Stimulated activated CD4-positive, alpha-beta T cell treated with anti-CD3 and anti-CD28 coated beads, Interleukin-4, amount 100 ng/mL, for 4 hours (primary cell): Measurements from ENCODE around the gene STPG3.
A peak's percentile ranks its signal among the peaks of the same experiment; 100 is the strongest.

Experiments used
- DNase-seq, 2 experiments: peaks; one replicate each; pipeline ENCODE4 v3.0.0-alpha.2; 2020

Gene STPG3

DNA sequence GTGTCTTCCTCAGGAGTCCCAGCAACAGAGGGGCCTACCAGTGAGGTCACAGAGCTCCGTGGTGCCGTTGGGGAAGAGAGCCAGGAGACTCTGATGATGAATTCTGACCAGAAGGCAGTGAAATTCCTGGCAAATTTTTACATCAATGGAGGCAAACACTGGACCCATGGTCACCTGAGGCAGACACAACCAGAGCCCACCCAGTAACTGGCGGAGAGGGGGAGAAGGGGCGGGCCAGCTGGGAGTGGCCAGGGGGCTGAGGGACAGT, at the start of gene STPG3:
Gene STPG3, plus strand, starts transcription at position 93 of the 268 bp plus-strand sequence. Its CDS starts 1 bp downstream, at position 94.
- no peak for DNase-seq

DNA sequence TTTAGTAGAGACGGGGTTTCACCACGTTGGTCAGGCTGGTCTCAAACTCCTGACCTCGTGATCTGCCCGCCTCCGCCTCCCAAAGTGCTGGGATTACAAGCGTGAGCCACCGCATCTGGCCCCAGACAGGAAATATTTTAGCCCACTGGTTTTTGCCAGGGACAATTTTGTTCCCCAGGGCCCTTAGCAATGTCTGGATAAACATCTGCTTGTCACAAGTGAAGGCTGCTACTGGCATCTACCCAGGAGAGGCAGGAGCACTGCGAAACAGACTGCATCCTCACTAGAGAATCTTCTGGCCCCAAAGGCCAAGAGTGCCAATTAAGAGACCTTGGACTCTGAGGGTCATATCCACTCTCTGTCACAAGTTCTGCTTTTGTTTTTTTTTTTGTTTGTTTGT, 48.1 kb upstream of the STPG3 start:
- DNase-seq: no peak

DNA sequence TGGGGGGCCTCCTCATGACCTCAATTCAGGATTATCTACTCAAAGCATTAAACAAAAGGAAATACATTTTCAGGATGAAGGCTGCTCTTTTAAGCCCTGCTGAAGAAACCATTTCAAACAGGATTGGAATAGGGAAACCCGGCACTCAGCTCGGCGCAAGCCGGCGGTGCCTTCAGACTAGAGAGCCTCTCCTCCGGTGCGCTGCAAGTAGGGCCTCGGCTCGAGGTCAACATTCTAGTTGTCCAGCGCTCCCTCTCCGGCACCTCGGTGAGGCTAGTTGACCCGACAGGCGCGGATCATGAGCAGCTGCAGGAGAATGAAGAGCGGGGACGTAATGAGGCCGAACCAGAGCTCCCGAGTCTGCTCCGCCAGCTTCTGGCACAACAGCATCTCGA, 46.4 kb upstream of the STPG3 start:
- no peak for DNase-seq

DNA sequence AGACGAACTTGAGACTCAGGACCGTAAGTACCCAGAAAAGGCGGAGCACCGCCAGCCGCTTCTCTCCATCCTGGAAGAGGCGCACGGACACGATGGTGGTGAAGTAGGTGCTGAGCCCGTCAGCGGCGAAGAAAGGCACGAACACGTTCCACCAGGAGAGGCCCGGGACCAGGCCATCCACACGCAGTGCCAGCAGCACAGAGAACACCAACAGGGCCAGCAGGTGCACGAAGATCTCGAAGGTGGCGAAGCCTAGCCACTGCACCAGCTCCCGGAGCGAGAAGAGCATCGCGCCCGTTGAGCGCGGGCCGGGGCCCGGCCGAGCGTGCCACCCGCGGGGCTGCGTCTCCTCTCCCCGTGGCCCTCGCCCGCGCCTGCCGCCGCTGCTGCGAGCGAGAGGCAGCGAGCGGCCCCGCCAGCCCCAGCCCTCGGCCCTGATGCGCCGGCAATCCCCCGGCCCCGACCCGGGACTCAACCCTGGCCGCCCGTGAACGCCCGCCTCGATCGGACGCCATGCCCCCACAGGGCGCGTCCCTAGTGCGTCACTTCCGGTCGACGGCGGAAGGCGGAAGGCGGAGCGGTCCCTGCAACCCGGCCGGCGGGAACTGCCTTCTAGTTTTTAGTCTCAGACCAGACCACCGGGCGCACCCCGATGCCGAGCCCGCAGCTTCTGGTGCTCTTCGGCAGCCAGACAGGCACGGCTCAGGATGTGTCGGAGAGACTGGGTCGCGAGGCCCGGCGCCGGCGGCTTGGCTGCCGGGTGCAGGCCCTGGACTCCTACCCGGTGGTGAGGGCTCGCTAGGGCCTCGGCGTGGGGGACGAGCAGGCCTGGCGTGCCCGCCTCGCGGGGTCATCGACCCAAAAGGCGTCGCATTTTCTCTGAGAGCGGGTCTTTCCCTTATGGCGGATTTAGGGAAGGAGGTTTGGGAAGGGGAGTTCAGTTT, 45.7 kb upstream of the STPG3 start, which contains the start of the genes NDOR1 and TMEM203:
Gene NDOR1, plus strand, starts transcription at position 575 of the 944 bp plus-strand sequence. Its CDS starts 78 bp downstream, at position 653.
Gene TMEM203, minus strand, starts transcription at position 523 of the 944 bp plus-strand sequence. Its CDS starts 234 bp downstream, at position 289.
- DNase-seq: peak; percentile 88 to 94

DNA sequence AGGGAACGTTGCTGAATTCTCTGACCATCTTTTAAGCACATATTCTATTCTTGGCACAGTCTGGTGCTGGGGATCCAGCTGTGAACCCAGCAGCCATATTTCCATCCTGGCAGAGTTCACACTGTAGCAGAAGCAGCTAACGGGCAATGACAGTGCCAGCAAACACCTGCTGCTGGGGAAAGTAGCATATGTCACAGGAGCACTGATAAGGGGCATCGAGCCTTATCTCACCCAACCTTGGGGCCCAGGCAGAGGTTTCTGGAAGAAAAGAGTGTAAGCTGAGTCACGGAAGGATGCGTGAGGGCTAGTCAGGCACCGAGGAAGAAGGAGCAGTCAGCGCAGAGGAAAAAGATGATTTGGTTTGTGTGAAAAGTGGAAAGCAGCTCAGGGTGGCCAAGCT, 44.5 kb upstream of the STPG3 start:
- DNase-seq: no peak

DNA sequence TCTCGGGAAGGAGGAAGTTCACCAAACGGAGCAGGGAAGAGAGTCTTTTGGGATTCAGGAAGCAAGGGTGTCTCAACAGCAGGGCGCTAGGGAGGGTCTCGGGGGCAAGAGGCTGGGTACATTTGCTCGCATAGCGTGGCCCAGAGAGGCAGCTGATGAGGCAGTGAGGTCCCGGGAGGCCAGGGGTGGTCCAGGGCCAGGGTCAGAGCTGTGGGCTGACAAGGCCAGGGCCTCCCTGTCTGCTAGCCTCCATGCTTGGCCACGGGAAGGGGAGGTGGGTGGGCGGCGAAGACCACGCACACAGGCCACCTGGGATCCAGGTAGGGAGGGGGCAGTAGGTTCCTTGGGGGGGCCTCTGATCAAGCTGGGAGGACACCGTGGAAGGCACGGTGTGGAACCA, 39.6 kb upstream of the STPG3 start:
- no peak for DNase-seq

DNA sequence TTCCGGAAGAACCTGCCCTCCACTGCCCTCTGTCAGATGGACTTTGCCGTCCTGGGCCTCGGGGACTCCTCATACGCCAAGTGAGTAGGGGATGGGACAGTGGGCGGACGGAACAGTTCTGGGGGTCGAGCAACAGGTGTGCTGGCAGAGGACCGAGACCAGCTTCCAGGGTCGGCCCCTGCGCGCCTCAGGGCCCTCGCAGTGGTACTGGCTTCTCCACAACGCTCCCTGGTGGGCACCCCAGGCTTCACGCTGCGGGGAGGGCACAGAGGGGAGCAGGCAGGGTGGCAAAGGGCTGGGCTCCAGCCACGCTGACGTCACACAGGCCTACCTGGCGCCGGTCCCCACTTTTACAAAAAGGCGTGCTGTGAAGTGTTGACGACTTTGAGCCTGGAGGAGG, 38.6 kb upstream of the STPG3 start:
- no peak for DNase-seq

DNA sequence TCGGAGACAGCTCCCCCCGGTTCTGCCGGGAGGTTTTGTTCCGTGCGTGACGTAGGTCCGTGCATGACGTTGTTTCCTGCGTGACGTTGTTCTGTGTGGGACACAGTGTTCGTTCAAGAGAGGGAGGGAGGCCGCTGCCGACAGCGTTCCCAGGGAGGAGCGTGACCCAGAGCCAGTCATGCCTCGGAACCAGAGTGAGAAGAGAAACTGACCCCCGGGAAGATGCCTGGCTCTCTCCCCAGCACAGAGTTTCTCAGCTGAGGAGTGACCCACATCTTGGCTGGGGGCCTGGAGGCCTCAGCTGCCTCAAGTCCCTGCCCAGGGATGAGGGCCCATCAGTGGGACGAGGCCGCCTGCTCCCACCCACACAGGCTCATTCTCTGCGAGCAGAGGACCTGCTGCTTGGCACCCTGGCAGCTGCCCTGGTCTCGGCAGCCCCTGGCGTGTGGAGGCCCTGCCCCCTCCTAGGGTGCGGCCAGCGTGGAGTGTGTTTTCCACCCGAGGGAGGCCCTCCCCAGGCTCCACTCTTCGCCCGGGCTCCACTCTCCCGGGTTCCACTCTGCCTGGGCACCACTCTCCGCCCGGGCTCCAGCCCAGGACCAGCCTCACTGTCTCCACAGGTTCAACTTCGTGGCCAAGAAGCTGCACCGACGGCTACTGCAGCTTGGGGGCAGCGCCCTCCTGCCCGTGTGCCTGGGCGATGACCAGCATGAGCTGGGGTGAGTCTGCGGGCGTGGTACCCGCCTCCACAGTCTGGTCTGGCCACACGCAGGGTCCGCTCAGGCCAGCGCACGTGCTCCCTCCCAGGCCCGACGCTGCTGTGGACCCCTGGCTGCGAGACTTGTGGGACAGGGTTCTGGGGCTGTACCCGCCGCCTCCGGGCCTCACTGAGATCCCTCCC, 37.7 kb upstream of the STPG3 start:
- DNase-seq: no peak

DNA sequence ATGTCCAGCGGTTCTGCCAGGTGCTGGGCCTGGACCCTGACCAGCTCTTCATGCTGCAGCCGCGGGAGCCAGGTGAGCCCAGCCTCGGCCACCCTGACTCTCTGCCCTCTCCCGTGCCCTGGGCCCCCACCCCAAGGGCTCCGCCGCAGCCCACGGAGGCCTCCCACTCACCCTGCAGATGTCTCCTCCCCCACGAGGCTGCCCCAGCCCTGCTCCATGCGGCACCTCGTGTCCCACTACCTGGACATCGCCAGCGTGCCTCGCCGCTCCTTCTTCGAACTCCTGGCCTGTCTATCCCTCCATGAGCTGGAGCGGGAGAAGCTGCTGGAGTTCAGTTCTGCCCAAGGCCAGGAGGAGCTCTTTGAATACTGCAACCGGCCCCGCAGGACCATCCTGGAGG, 36.5 kb upstream of the STPG3 start:
- DNase-seq: no peak

DNA sequence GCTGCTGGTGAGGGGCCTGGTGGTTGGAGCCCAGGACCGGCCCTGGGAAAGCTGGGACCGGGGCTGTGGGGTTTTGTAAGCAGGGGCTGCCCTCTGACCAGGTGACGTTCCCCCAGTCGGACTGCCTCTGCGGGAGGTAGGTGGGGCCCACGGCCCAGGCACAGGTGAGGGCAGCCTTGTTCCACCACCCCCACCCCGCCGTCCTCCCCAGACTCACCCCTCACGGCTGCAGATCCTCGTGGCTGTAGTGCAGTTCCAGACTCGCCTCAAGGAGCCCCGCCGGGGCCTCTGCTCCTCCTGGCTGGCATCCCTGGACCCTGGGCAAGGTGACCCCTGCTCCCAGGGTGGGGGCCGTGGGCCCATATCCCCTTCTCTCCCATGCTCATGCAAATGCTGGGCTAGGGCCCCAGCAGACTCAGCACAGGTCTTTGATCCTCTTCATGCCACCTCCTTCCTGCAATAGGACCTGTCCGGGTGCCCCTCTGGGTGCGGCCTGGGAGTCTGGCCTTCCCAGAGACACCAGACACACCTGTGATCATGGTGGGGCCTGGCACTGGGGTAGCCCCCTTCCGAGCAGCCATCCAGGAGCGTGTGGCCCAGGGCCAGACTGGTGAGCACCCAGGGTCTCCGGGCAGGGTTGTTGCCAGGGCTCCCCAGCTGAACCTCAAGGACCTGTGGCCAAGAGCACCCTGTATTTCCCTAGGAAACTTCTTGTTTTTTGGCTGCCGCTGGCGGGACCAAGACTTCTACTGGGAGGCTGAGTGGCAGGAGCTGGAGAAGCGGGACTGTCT, 35.7 kb upstream of the STPG3 start:
- no peak for DNase-seq

DNA sequence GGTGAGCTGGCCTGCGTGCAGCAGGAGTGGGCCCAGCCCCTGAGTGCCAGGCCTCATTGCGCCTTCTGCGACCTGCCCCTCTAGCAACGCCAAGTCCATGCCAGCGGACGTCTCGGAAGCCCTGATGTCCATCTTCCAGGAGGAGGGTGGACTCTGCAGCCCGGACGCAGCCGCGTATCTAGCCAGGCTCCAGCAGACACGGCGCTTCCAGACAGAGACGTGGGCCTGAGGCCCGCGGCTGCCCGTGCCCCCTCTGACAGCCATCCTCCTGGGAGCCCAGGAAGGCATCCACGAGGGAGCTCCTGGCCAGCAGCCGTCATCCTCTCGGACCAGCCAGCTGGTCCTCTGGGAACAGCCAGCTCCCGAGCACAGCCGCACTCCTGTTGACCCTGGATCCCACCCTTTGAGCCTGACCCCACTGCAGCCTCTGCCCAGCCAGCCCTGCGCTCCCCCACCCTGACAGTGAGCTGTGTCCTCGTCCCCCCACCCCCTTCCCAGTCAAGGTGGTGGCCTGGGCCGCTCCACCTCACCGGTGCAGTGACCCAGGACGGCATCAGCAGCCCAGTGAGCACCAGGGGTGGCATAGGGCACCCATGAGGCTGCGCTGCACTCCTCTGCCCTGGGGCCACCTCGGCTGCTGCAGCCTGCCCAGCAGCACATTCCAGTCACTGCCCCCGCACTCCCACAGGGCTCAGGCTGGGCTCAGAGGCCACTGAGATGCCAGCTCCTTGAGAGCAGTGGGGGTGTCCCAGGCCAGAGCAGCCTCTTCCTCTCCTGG, 34.7 kb upstream of the STPG3 start:
- no peak for DNase-seq

DNA sequence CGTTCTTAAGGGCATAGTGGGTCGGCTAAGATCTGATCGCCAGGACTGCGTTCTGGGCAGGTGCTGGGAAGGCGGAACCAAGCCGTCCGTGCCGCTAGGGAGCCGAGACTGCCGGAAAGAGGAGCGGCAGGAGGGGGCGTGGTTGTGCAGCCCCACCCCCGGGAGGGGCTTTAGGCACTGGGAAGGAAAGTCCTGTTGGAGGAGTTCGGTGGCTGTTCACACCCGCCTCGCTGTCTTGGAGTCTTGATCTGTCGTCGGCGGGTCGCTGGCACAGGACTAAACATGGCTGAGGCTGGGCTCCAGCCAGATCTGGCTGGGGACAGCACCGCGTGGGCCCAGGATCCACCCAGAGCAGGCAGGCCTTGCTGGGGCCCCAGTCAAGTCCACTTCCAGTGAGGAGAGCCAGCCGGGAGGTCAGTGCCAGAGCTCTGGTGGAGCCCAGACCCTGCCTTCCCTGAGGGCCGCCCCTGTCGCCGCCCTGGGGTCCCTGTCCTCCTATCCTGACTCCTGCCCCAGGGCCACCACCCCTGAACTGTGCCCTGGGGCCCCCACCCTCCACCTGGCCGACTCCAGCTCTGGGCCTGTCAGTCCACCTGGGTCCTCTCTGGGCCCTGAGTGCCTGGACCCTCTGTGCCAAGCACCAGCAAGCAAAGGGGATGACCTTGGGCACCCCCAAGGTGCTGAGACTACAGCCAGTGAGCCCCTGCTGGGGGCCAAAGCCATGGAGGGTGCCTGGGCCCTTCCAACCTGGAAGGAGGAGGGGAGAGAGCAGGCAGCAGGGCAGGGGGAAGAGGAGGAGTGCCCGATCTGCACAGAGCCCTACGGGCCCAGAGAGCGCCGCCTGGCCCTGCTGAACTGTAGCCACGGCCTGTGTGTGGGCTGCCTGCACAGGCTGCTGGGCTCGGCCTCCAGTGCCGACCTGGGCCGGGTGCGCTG, 33.5 kb upstream of the STPG3 start:
- DNase-seq: no peak

DNA sequence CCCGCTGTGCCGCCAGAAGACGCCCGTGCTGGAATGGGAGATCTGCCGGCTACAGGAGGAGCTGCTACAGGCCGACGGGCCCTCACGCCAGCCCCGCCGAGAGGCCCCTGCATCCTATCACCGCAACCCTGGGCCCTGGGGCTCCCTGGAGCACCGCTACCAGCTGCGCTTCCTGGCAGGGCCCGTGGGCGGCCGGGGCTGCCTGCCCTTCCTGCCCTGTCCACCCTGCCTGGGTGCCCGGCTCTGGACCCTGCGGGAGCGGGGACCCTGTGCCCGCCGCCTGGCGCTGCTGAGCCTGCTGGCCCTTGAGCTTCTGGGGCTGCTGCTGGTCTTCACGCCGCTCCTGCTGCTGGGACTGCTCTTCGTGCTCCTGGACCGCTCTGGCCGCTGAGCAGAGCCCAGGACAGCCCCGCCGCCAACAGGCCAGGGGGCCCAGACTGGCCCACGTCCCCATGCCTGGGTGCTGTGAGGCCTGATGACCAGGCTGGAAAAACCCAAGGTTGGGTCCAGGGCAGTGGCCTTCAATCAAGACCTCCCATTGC, 32.8 kb upstream of the STPG3 start:
- DNase-seq: no peak

DNA sequence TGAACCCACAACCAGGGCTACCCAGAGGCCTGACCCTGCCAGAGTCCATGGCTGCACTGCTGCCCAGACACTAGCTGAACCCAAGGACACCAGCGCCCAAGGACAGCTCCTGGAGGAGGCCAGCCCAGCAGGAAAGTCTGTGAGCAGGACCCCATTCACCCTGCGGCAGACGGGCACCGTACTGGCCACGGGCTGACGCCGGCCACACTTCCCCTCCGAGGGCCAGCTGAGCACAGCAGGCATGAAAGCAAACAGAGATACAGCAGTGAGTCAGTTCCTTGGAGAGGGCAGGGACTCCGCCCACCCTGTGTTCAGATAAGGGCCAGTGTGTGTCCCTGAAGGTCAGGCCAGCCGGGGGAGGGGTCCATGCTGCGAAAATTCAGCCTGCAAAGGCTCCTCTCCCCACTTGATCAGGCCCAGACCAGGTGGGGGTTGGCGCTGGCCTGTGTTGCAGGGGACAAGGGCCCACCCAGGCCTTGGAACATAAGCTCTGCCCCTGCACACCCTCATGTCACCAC, 32.3 kb upstream of the STPG3 start:
- DNase-seq: no peak

DNA sequence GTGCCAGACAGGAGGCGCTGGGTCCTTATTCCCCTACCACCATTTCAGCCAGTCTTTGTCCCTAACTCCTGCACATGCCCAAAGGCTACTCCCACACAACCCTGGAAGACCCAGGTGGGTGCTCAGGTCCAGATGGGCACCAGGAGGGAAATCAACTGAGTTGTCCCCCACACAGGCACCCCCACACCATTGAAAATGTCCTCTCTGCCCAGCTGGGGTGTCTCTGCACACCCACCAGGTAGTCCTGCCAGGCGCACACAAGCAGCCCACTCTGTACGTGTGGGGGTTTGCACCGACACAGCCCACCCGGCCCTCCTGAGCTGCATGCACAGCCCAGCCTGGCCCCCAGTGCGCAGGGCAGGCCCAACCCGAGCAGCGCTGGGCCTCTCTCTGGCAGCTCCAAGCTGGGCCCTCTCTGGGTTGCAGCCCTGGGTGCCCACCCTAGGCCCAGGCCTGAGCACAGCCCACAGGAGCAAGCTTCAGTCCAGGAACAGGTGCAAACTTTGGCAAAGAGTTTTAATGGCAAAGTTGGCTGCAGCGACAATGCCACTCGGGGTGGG, 31.2 kb upstream of the STPG3 start:
- DNase-seq: no peak

DNA sequence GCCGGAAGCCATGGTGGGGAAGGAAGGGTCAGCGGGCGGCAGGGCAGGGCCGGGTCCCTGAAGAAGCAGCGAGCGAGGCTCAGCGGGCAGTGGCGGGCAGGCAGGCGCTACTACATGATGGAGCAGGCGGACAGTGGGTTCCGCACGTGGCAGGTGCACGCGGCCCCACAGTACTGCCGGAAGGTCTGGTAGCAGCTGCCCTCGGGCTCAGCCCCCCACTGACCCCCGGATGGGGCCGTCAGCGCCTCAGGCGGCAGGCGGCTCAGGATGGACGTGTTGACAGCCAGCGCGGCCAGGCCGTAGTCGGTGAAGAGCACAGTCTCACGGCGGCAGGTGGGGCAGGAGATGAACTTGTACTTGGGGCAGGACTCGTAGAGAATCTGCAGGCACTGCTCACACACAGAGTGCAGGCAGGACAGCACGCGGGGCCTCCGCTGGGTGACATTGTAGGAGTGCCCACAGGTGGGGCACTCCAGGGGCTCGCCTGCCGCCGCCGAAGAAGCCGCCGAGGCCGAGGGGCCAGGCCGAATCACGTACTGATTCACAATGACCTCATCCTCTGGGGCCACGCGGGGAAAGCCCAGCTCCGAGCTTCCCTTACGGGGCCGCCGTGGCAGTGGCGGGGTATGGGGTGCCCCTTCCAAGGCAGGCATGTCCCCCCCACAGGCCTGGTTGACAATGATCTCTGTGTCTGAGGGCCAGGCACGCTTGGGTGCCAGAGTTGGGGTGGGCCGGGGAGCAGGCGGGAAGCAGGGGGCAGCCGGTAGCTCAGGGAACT, 30.6 kb upstream of the STPG3 start:
- DNase-seq: no peak

DNA sequence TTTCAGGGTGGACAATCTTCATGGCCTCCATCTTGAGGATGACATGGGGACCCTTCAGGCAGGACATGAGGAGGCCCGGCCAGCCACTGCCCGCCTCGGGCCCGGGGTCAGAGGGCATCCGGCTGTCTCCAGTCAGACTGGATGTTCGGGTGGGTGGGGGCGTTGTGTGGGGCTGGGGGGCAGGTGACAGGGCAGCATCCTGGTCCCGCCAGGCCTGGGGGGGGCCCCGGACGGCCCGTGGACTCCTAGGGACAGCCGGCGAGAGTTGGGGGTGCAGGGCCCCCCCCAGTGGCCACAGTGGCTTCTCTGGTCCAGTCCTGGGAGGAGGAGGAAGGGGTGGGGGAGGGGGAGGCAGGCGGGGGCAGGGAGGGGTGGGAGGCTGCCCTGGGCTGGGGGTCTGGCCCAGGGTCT, 30.0 kb upstream of the STPG3 start:
- DNase-seq: no peak

DNA sequence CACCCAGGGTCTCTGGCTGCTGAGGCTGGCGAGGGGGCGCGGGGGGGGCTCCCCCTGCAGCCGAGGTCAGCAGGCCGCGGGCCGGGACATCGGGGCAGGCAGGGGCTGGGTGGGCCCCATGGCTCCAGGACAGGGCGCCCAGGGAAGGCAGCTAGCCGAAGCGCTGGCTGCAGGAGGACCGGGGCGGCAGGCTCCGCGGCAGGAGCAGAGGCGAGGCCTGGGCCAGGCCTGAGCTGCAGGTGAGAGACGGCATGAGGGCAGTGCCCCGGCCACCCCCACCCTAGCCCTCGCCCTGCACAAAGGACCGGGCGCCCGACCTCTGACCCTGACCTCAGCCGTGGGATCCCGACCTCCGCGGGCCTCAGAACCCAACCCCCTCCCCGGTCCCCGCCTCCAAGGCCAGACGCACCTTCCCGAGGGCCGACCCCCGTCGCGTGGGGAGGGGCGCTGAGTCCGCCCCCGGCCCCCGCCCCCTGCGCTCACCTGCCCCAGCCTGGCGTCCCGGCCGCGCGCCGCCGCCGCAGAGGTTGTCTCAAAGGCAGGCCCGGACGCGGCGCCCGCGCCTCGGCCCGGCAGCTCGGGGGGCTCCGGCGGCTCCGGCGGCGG, 29.5 kb upstream of the STPG3 start:
- peak in 1 of 2 experiments; percentile 29 for DNase-seq
